Type B pancreatic cell (in vitro differentiated cells): Measurements from ENCODE around the gene MCRIP2. TPM values are rescaled to one million over a fixed set of nuclear protein-coding genes. Genes with fewer than 3 reads are reported as not detected.

Experiments
- DNase-seq: peaks from one replicate; pipeline ENCODE4 v3.0.0; 2021; ENCODE audit warnings: mixed read lengths; ENCODE audit not compliant: unreplicated experiment; ENCODE audit errors: extremely low spot score
- H3K27ac Mint-ChIP-seq: 2 replicates; pipeline ENCODE4 v1.8.0; 2021; ENCODE audit warnings: mild to moderate bottlenecking, mixed read lengths
- H3K27me3 Mint-ChIP-seq: 2 replicates; pipeline ENCODE4 v1.8.0; 2021; ENCODE audit warnings: mixed read lengths
- H3K36me3 Mint-ChIP-seq: 2 replicates; pipeline ENCODE4 v1.8.0; 2021; ENCODE audit warnings: mixed read lengths
- H3K4me1 Mint-ChIP-seq: one replicate; pipeline ENCODE4 v1.8.0; 2021; ENCODE audit warnings: mixed read lengths; ENCODE audit not compliant: unreplicated experiment
- H3K4me3 Mint-ChIP-seq: 2 replicates; pipeline ENCODE4 v1.8.0; 2021; ENCODE audit warnings: mild to moderate bottlenecking, mixed read lengths
- H3K9me3 Mint-ChIP-seq: 2 replicates; pipeline ENCODE4 v1.8.0; 2021; ENCODE audit warnings: mixed read lengths
- total RNA-seq: library from RNA; stranded (reverse); gene quantifications from 2 replicates; pipeline ENCODE4 v1.2.1, GENCODE V29; 2021; ENCODE audit warnings: low replicate concordance
- TF ChIP-seq, protein P1 (sequence below): fragments of 200-600 bp; sonication (generic); conservative IDR thresholded peaks from 2 replicates; pipeline ENCODE4 v1.5.0; 2021; ENCODE audit warnings: antibody characterized with exemption, mild to moderate bottlenecking

Gene MCRIP2
- total RNA-seq, 1 donor from 2014 or later, result 36.8 TPM

DNA sequence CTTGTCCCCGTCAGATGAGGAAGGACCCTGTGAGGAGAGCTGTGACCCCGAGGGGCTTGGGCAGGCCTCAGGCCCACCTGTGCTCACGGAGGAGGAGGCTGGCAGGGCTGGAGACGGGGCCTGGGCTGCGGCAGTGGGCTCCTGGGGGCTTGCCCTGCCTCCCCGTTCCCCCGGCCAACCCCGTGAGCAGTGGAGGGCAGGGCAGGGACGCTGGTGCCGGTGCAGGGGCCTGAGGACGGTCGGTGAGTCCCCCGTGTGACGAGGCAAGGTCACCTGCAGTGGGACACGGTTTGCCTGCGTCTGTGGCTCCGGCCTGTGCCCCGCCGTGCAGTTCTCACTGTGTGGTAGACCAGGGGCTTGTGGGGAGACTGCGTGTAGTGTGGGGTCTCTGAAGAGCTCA is 18.0 kb downstream of the MCRIP2 start:
- Mint-ChIP-seq H3K9me3 (no peaks in the 10 kb centered on the region), H3K27ac (no peak overlapping the region), H3K4me1 (no peaks in the 10 kb centered on the region), H3K27me3 (no peaks in the 10 kb centered on the region), H3K4me3 (no peak overlapping the region), H3K36me3 (no peaks in the 10 kb centered on the region)
- no peak for DNase-seq
- TF ChIP-seq, protein P1, sequence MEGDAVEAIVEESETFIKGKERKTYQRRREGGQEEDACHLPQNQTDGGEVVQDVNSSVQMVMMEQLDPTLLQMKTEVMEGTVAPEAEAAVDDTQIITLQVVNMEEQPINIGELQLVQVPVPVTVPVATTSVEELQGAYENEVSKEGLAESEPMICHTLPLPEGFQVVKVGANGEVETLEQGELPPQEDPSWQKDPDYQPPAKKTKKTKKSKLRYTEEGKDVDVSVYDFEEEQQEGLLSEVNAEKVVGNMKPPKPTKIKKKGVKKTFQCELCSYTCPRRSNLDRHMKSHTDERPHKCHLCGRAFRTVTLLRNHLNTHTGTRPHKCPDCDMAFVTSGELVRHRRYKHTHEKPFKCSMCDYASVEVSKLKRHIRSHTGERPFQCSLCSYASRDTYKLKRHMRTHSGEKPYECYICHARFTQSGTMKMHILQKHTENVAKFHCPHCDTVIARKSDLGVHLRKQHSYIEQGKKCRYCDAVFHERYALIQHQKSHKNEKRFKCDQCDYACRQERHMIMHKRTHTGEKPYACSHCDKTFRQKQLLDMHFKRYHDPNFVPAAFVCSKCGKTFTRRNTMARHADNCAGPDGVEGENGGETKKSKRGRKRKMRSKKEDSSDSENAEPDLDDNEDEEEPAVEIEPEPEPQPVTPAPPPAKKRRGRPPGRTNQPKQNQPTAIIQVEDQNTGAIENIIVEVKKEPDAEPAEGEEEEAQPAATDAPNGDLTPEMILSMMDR, result no peak

DNA sequence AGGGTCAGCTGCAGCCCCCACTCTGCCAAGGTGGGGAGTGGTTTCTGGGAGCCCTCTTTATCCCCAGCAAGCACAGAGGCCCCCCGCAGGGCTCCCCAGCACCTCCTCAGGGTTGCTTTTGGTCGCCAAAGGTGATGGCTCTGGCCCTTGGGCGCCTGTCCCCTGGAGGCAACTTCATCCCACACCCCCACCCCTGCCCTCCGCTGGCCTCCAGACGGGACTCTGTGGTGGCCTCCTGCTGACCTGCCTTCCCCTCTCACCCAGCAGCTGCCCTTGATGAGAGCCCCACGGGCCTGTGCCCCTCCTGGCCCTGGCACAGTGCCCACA is 18.5 kb downstream of the MCRIP2 start:
- TF ChIP-seq, protein P1, result no peak
- no peaks in the 10 kb centered on the region for H3K9me3 Mint-ChIP-seq
- H3K27me3 Mint-ChIP-seq, result no peaks in the 10 kb centered on the region
- H3K4me1 Mint-ChIP-seq, result no peaks in the 10 kb centered on the region
- H3K36me3 Mint-ChIP-seq, result no peaks in the 10 kb centered on the region
- no peak for DNase-seq
- H3K27ac Mint-ChIP-seq, result no peak overlapping the region
- H3K4me3 Mint-ChIP-seq, result no peak overlapping the region

DNA sequence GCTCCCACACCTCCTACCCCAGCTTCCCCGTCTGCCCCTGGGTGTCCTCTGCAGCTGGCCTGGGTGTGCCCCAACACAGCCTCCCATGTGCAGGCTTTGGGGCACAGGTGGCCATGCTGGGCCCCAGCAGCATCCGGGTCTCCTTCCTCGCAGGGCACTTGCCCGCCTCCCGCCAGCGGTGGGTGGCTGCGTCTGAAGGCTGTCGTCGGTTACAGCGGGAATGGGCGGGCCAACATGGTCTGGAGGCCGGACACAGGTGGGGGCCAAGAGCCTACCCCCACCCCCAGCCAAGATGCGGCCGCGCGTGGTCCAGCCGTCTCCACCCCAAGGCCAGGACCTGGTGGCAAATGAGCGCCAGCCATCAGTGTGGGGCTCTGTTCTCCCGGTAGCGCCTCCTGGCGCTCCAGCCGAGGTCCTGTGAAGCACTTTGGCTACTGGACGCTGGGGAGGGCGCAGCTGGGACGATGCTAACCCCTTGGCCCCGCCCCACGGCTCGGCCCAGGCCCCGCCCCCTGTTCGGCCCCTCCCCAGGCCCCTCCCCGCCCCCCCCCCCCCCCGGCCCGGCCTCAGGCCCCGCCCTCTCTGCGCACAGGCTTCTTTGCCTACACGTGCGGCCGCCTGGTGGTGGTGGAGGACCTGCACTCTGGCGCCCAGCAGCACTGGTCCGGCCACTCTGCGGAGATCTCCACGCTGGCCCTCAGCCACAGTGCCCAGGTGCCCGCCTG is 19.0 kb downstream of the MCRIP2 start:
- Mint-ChIP-seq H3K4me3 (no peak overlapping the region), H3K27ac (no peak overlapping the region), H3K9me3 (no peaks in the 10 kb centered on the region), H3K27me3 (no peaks in the 10 kb centered on the region), H3K36me3 (no peaks in the 10 kb centered on the region), H3K4me1 (no peaks in the 10 kb centered on the region)
- DNase-seq, result no peak
- TF ChIP-seq, protein P1, result peak; percentile 78

- H3K36me3 Mint-ChIP-seq, result no peaks in the 10 kb centered on the region
- H3K27ac Mint-ChIP-seq, result no peak overlapping the region
- DNase-seq, result no peak
- no peaks in the 10 kb centered on the region for H3K27me3 Mint-ChIP-seq
- no peaks in the 10 kb centered on the region for H3K9me3 Mint-ChIP-seq
- no peak overlapping the region for H3K4me3 Mint-ChIP-seq
- H3K4me1 Mint-ChIP-seq, result no peaks in the 10 kb centered on the region
- TF ChIP-seq, protein P1, result no peak
Measured at GRCh38 chr16:661184-661821, 19.7 kb downstream of the MCRIP2 start.

DNA sequence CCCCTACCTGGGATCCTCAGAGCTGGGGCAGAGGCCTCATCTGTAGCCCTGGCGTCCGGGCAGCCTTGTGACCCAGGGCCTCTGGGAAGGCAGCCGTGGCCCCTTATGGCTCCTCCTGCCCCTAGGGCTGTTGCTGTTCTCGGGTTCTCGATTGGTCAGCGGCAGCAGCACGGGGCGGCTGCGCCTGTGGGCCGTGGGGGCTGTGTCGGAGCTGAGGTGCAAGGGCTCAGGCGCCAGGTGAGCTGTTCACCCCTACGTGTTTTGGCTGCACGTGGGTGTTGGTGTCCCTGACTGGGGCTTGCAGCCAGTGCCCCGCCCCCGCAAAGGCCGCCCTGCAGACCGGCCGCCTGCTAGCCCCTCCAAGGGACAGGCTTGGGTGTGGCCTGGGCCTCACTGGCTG is 20.5 kb downstream of the MCRIP2 start:
- no peak overlapping the region for H3K4me3 Mint-ChIP-seq
- H3K4me1 Mint-ChIP-seq, result no peaks in the 10 kb centered on the region
- H3K27ac Mint-ChIP-seq, result no peak overlapping the region
- no peak for DNase-seq
- no peaks in the 10 kb centered on the region for H3K27me3 Mint-ChIP-seq
- TF ChIP-seq, protein P1, result no peak
- H3K9me3 Mint-ChIP-seq, result no peaks in the 10 kb centered on the region
- no peaks in the 10 kb centered on the region for H3K36me3 Mint-ChIP-seq
